ENCODE measurements around the gene KDM3B. TPM values are rescaled to one million over a fixed set of nuclear protein-coding genes. Genes with fewer than 3 reads are reported as not detected.

Gene KDM3B
- total and polyA plus RNA-seq, 2 of the 8 experiments (the other 6 are each of a cell fraction or from before 2014, with no cell fraction given), result 27.1 to 78.1 TPM

GRCh38 chr5:138466125-138466899, 113.8 kb downstream of the KDM3B start (continued):
- TF ChIP-seq TAF1 (IDR thresholded peaks at IDR 0.05; ENCODE audit: low read depth, low read length) (no peak; the same call in 1 of the 2 replicates), EP300 (IDR thresholded peaks at IDR 0.05; ENCODE audit: borderline replicate concordance in 1 of 2, low read depth in 2 of 2, low read length in 2 of 2) (no peak), CHD7 (IDR thresholded peaks at IDR 0.05; ENCODE audit: insufficient replicate concordance, low read length) (peak; percentile 5), EGR1 (IDR thresholded peaks at IDR 0.05; ENCODE audit: borderline replicate concordance, low read depth, low read length) (peak; percentile 62; the same call in 1 of the 2 replicates), GTF2F1 (IDR thresholded peaks at IDR 0.05; ENCODE audit: borderline replicate concordance, low read depth, low read length) (no peak), EZH2 (IDR thresholded peaks at IDR 0.05; ENCODE audit: low read depth, low read length, severe bottlenecking) (no peak), SP2 (IDR thresholded peaks at IDR 0.05; ENCODE audit: low read length) (no peak), NANOG (IDR thresholded peaks at IDR 0.05; ENCODE audit: insufficient read depth, low read depth, low read length, poor library complexity, severe bottlenecking) (no peak), MAX (IDR thresholded peaks at IDR 0.05) (no peak), SIRT6 (IDR thresholded peaks at IDR 0.05; ENCODE audit: low read length) (peak; percentile 78)

Measured in H1 (cell line).